Fibroblast of skin of right quadriceps (primary cell): ENCODE results near the gene ALOXE3.

Experiments used
- DNase-seq: peaks from one replicate; pipeline ENCODE4 v3.0.0-alpha.2; 2013

The ALOXE3 gene

DNA sequence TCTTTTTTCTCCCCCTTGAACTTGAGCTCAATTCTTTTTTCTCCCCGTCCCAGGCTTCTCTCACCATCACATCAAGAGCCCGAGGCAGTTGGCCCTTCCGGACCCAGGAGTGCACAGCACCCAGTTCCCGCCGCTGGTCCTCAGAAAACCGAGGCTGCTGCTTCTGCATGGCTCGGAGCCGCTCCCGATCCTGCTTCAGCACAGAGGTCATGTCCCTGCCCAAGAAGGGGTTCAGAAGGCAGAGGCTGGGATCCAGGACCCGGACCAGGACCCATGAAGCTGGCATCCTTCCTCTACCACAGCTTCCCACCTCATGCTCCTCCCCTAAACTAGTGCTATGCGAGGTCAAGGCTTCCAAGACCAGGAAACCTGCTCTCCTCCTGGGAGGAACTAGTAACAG, 23.4 kb upstream of the ALOXE3 start:
- DNase-seq = no peak

DNA sequence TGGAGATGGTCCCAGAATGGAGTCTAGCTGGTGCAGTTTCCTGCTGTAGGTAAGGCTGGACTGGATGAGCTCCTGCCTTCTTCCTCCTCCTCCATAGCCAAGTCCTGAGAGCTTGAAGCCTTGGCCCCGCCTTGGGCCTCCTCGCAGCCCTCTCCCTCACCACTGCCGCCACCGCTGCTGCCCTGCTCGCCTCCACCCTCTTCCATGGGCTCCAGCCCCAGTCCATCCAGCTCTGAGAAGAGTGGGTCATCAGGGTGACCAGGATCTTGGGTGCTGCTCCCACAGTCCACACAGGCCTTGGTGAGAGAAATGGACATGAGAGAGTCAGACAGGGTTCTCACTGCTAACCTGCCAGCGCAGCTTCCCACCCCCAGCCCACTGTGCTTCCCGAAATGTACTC, 22.7 kb upstream of the ALOXE3 start:
- DNase-seq = no peak

DNA sequence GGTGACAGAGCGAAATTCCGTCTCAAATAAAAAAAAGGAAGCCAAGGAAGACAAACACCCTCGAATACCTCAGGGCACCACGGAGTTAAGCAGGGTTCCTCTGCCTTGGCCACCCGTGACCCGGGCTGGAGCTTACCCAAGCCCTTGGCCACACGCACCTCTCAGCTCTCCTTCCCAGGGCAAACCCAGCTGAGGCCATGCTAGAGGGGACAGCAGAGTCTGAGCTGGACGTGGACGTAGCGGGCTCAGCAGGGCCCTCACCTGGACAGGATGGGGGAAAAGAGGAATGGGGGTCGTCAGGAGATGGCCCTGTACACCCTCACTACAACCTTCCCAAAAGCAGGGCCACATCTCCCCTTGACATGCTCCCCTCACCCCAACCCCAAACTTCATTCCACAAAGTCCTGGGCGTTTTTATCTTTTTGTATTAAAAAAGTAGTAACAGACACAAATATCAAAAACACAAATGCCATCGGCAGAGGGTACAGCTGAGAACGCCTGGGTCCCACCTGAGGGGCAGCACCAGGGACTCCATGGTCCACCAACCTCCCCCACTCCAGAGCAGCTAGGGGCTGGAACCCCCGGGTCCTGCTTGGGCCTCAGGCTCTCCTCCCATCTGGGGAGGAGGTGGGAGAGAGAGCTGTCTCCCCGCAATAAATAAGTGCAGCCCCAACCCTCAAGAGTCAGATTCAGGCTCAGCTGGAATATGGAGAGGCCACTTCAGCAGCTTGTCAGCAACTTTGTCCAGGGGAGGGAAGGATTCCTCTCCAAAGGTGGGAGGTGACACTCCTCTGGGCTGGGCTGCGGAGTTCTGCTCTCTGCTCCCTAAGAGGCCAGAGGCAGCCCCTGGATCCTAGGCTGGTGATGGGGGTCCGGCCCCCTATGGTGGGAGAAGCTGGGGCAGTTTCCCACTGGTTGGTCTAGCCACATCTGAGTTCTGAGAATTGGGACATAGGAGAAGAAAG, 22.0 kb upstream of the ALOXE3 start:
- no peak for DNase-seq

GRCh38 chr17:8138672-8139371, 20.5 kb upstream of the ALOXE3 start:
- peak; percentile 99 for DNase-seq

DNA sequence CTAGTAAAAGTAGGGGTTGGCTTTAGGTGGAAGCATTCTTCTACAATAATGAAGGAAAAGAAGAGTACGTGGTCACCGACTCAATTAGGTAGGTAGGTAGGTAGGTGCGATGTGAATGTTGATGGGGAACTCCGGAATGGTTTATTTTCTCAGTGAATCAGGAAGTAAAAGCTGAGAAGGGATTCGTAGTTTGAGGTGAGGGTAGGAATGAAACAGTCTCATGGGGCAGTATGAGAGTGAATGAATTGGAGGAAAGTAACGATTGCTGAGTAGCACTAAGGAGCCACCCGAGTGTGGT, 20.0 kb upstream of the ALOXE3 start:
- DNase-seq = no peak

DNA sequence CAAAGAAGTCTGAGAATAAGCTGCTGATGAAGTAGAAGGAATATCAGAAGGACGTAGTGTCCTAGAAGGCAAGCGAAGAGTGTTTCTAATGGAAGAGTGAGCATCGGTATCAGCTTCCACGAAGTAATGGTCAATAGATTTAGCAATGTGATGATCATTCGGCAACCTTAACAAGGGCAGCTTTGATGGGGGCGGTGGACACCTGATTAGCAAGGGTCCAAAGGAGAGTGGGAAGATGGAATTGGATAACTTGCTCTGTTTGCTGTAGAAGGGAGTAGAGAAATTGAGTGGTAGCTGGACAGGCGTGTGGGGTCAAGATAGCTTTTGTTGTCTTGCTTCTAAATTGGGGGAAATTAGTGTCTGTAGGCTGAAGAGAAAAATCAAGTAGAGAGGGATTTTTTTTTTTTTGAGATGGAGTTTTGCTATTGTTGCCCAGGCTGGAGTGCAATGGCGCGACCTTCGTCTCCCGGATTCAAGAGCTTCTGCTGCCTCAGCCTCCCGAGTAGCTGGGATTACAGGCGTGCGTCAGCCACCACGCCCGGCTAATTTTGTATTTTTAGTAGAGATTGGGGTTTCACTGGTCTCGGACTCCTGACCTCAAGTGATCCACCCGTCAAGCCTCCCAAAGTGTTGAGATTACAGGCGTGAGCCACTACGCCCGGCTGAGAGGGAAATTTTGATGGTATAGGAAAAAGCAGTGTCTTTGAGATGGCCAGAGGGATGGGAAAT, 19.5 kb upstream of the ALOXE3 start:
- no peak for DNase-seq

- no peak for DNase-seq
Observed at GRCh38 chr17:8133941-8134340, 15.6 kb upstream of the ALOXE3 start.

GRCh38 chr17:8133399-8133798, 15.1 kb upstream of the ALOXE3 start:
- DNase-seq = no peak

DNA sequence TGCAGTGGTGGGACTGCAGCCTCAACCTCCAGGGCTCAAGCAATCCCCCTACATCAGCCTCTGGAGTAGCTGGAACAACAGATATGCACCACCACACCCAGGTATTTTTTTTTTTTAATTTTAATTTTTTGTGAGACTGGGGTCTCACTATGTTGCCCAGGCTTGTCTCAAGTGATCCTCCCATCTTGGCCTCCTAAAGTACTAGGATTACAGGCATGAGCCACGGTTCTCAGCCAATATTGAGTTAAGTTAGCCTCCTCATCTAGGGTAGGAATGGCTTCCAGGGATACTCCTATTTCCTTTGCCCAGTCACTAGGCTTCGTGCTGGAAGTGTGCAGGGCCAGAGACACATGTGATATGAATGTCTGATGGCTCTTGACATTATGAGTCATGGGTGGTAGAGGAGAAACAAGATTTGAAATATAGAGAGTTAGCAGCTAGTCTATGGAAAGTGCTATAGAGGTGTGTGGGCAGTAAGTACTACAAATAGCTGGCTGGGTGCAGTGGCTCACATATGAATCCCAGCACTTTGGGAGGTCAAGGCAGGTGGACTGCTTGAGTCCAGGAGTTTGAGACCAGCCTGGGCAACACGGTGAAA, 13.6 kb upstream of the ALOXE3 start:
- DNase-seq = no peak

- no peak for DNase-seq
Observed at GRCh38 chr17:8128125-8128784, 9.9 kb upstream of the ALOXE3 start.

DNA sequence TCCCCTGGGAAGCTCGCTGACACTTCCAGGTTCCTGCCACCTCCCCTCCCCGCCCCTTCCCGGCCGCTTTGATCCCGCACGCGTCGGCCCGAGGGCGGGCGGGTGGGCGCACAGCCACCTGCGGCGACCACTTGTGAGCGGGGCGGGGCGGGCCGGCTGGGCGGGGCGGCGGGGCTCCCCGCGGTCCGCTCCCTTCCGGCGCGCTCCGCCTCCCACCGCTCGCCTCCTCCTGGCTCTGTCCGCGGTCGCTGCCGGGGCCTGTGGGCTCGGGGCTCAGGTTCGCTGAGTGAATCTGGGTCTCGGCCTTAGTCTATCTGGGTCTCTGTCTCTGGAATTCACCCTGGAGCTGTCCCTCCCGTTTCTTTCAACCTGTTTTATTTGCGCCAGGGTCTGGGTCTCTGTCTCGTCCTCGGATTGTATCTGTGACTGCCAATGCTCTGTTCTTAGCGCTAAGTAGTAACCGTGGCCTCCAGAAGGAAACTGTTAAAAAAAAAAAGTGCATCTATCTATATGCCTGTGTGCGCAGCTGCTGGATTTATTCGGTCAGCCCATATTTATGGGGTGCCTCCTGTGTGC, 8.3 kb upstream of the ALOXE3 start:
- DNase-seq = no peak

DNA sequence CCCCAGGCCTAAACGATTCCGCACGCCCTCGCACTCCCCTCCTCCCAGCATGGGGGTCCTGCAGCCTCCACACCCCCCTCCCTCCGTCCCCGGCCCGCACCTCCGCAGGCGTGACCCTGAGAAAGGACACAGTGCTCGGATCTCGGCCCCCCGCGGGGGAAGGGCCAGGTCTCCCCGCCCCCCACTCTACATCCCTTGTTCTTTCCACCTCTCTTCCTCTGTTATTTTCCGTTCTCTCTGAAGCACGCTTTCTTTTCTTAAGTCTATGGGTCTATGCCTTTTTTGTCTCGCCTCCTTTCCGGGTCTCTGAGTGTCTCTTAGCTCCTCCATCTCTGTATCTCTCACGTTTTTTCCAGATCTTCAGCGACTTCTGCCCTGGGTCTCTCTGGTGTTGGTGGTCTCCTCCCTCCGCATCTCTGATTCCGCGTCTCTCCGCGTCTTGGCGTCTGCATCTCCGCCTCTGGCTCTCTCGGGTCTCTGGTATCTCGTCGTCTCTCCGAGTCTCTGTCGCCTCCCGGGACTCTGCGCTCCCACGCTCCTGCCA, 7.7 kb upstream of the ALOXE3 start:
- DNase-seq = no peak

GRCh38 chr17:8125154-8125946, 7.0 kb upstream of the ALOXE3 start:
- DNase-seq = peak; percentile 74

- DNase-seq = no peak
Observed at GRCh38 chr17:8124350-8125153, 6.2 kb upstream of the ALOXE3 start.

- no peak for DNase-seq
Observed at GRCh38 chr17:8123695-8124349, 5.5 kb upstream of the ALOXE3 start, which contains the start of gene HES7. TSS of gene HES7 (minus strand) at chr17:8124106. CDS start at chr17:8124084, 22 bp downstream.

- DNase-seq = no peak
Observed at GRCh38 chr17:8122924-8123694, 4.8 kb upstream of the ALOXE3 start.

- no peak for DNase-seq
Observed at GRCh38 chr17:8122422-8122923, 4.2 kb upstream of the ALOXE3 start.

DNA sequence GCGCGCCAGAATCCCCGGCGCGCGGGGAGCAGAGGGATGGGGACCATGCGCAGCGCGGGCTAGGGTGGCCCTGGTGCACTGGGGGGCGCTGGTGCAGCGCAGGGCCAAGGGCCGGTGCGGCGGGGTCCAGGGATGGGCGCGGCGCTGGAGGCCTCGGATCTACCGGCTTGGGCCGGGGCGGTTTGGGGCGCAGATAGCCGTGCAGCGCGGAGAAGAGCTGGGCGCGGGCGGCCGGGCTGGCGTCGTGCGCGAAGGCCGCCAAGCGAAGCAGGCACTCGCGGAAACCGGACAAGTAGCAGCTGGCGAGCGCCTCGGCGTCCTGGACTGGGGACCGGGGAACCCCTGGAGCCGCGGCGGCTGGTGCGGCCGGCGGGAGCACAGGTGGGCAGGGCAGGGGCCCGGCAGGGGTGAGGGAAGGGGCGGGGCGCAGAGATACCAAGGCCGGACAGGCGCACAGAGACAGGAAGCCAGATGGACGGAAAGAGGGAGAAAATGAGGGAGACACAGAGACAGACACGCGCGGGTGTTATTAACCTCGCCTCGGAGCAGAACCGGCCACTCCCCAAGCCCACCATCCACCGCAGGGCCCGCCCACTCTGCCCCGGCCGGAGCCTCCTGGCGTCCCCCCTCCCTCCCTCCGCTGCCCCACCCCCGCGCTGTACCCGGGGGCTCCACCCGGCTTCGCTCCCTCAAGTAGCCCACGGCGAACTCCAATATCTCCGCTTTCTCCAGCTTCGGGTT, 3.5 kb upstream of the ALOXE3 start:
- peak; percentile 66 for DNase-seq
